ENCODE measurements around the gene TSPO. TPM values are rescaled to one million over a fixed set of nuclear protein-coding genes. Genes with fewer than 3 reads are reported as not detected.

Gene TSPO
- total and polyA plus RNA-seq, 2 donors: 32.0 to 93.2 TPM

- no peak for DNase-seq (ENCODE audit: low read depth in 6 of 9, low spot score in 9 of 9)
- no peaks in the 10 kb centered on the region for H3K36me3 ChIP-seq (ENCODE audit: control insufficient read depth in 2 of 2, insufficient read depth in 2 of 2, low read length in 1 of 2)
- H3K9me3 ChIP-seq (ENCODE audit: control insufficient read depth in 2 of 2, insufficient read depth in 1 of 2, low read length in 1 of 2): no peaks in the 10 kb centered on the region
- no peaks in the 10 kb centered on the region for H3K4me1 ChIP-seq (ENCODE audit: control insufficient read depth in 2 of 2, insufficient read depth in 2 of 2, low read length in 2 of 2)
- no peak overlapping the region for H3K4me3 ChIP-seq (ENCODE audit: low read length in 2 of 2)
- no peak overlapping the region for H3K27ac ChIP-seq (ENCODE audit: low read depth in 1 of 2, low read length in 1 of 2)
- 63% methylated on average over 23 of the region's 23 CpGs for WGBS
- H3K27me3 ChIP-seq (ENCODE audit: control insufficient read depth in 2 of 2, insufficient read depth in 1 of 2, low read length in 1 of 2): no peaks in the 10 kb centered on the region
Measured at GRCh38 chr22:43206509-43207161, 55.3 kb downstream of the TSPO start.

DNA sequence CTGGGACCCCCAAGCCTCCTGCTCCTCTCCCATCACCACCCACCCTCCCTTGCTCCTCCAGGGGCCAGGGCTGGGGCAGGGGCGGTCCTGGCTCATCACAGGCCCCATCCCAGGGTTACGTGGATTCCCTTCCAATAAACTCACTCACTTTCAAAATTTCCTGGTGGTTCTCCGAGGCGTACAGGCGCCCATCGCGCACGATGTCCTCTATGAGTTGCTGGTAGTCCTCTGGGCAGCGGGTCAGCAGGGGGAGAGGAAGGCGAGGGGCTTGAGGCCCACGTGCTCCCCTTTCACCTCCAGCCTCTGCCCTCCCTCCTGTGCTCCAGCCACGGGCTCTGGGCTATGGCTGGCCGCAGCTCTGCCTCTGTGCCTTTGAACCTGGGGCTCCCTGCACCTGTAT, 56.0 kb downstream of the TSPO start:
- no peaks in the 10 kb centered on the region for H3K27me3 ChIP-seq (ENCODE audit: control insufficient read depth in 2 of 2, insufficient read depth in 1 of 2, low read length in 1 of 2)
- DNase-seq (ENCODE audit: low read depth in 6 of 9, low spot score in 9 of 9): no peak
- 95% methylated on average over 13 of the region's 13 CpGs for WGBS
- no peaks in the 10 kb centered on the region for H3K36me3 ChIP-seq (ENCODE audit: control insufficient read depth in 2 of 2, insufficient read depth in 2 of 2, low read length in 1 of 2)
- peak overlapping the region in 1 of 2 donors; percentile 4 for H3K27ac ChIP-seq (ENCODE audit: low read depth in 1 of 2, low read length in 1 of 2)
- no peaks in the 10 kb centered on the region for H3K9me3 ChIP-seq (ENCODE audit: control insufficient read depth in 2 of 2, insufficient read depth in 1 of 2, low read length in 1 of 2)
- no peaks in the 10 kb centered on the region for H3K4me1 ChIP-seq (ENCODE audit: control insufficient read depth in 2 of 2, insufficient read depth in 2 of 2, low read length in 2 of 2)
- no peak overlapping the region for H3K4me3 ChIP-seq (ENCODE audit: low read length in 2 of 2)

GRCh38 chr22:43207849-43208702, 56.7 kb downstream of the TSPO start:
- DNase-seq (ENCODE audit: low read depth in 6 of 9, low spot score in 9 of 9): no peak
- 95% methylated on average over 26 of the region's 26 CpGs for WGBS
- no peak overlapping the region for H3K4me3 ChIP-seq (ENCODE audit: low read length in 2 of 2)
- H3K27ac ChIP-seq (ENCODE audit: low read depth in 1 of 2, low read length in 1 of 2): no peak overlapping the region
- H3K4me1 ChIP-seq (ENCODE audit: control insufficient read depth in 2 of 2, insufficient read depth in 2 of 2, low read length in 2 of 2): no peaks in the 10 kb centered on the region
- no peaks in the 10 kb centered on the region for H3K36me3 ChIP-seq (ENCODE audit: control insufficient read depth in 2 of 2, insufficient read depth in 2 of 2, low read length in 1 of 2)
- no peaks in the 10 kb centered on the region for H3K9me3 ChIP-seq (ENCODE audit: control insufficient read depth in 2 of 2, insufficient read depth in 1 of 2, low read length in 1 of 2)
- H3K27me3 ChIP-seq (ENCODE audit: control insufficient read depth in 2 of 2, insufficient read depth in 1 of 2, low read length in 1 of 2): no peaks in the 10 kb centered on the region

GRCh38 chr22:43208703-43209522, 57.6 kb downstream of the TSPO start:
- Histone ChIP-seq H3K36me3 (ENCODE audit: control insufficient read depth in 2 of 2, insufficient read depth in 2 of 2, low read length in 1 of 2) (no peaks in the 10 kb centered on the region), H3K27ac (ENCODE audit: low read depth in 1 of 2, low read length in 1 of 2) (no peak overlapping the region), H3K9me3 (ENCODE audit: control insufficient read depth in 2 of 2, insufficient read depth in 1 of 2, low read length in 1 of 2) (no peaks in the 10 kb centered on the region), H3K4me1 (ENCODE audit: control insufficient read depth in 2 of 2, insufficient read depth in 2 of 2, low read length in 2 of 2) (no peaks in the 10 kb centered on the region), H3K4me3 (ENCODE audit: low read length in 2 of 2) (no peak overlapping the region), H3K27me3 (ENCODE audit: control insufficient read depth in 2 of 2, insufficient read depth in 1 of 2, low read length in 1 of 2) (no peaks in the 10 kb centered on the region)
- WGBS: 95% methylated on average over 26 of the region's 26 CpGs
- DNase-seq (ENCODE audit: low read depth in 6 of 9, low spot score in 9 of 9): no peak

DNA sequence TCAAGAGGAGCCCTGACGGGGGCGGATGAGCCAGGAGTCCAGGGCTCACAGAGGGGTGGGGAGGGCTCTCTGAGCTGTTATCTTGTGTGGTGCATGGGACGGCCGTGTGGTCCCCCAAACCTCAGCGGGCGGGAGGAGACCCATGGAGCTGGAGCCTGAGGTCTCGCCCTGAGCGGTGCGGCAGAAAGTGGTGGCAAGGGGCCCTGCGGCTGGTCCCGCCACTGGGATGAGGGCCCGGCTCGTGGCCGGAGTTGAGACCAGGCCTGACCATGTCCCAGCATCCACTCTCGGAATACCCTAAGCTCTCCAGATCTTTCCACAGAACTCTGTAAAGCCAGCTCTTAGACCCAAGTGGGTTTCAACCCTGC, 58.1 kb downstream of the TSPO start:
- no peak for DNase-seq (ENCODE audit: low read depth in 6 of 9, low spot score in 9 of 9)
- Histone ChIP-seq H3K4me3 (ENCODE audit: low read length in 2 of 2) (no peak overlapping the region), H3K27ac (ENCODE audit: low read depth in 1 of 2, low read length in 1 of 2) (no peak overlapping the region), H3K36me3 (ENCODE audit: control insufficient read depth in 2 of 2, insufficient read depth in 2 of 2, low read length in 1 of 2) (no peaks in the 10 kb centered on the region), H3K4me1 (ENCODE audit: control insufficient read depth in 2 of 2, insufficient read depth in 2 of 2, low read length in 2 of 2) (no peaks in the 10 kb centered on the region), H3K27me3 (ENCODE audit: control insufficient read depth in 2 of 2, insufficient read depth in 1 of 2, low read length in 1 of 2) (no peaks in the 10 kb centered on the region), H3K9me3 (ENCODE audit: control insufficient read depth in 2 of 2, insufficient read depth in 1 of 2, low read length in 1 of 2) (no peaks in the 10 kb centered on the region)
- 97% methylated on average over 15 of the region's 15 CpGs for WGBS

- 93% methylated on average over 22 of the region's 22 CpGs for WGBS
- no peak for DNase-seq (ENCODE audit: low read depth in 6 of 9, low spot score in 9 of 9)
- H3K4me3 ChIP-seq (ENCODE audit: low read length in 2 of 2): no peak overlapping the region
Measured at GRCh38 chr22:43209971-43210370, 58.6 kb downstream of the TSPO start.

GRCh38 chr22:43210631-43211515, 59.5 kb downstream of the TSPO start:
- 96% methylated on average over 34 of the region's 34 CpGs for WGBS
- H3K36me3 ChIP-seq (ENCODE audit: control insufficient read depth in 2 of 2, insufficient read depth in 2 of 2, low read length in 1 of 2): no peaks in the 10 kb centered on the region
- H3K4me3 ChIP-seq (ENCODE audit: low read length in 2 of 2): no peak overlapping the region
- no peaks in the 10 kb centered on the region for H3K27me3 ChIP-seq (ENCODE audit: control insufficient read depth in 2 of 2, insufficient read depth in 1 of 2, low read length in 1 of 2)
- no peaks in the 10 kb centered on the region for H3K4me1 ChIP-seq (ENCODE audit: control insufficient read depth in 2 of 2, insufficient read depth in 2 of 2, low read length in 2 of 2)
- no peak overlapping the region for H3K27ac ChIP-seq (ENCODE audit: low read depth in 1 of 2, low read length in 1 of 2)
- H3K9me3 ChIP-seq (ENCODE audit: control insufficient read depth in 2 of 2, insufficient read depth in 1 of 2, low read length in 1 of 2): no peaks in the 10 kb centered on the region
- no peak for DNase-seq (ENCODE audit: low read depth in 6 of 9, low spot score in 9 of 9)

More at GRCh38 chr22:43209971-43210370, 58.6 kb downstream of the TSPO start:
- H3K9me3 ChIP-seq (ENCODE audit: control insufficient read depth in 2 of 2, insufficient read depth in 1 of 2, low read length in 1 of 2): no peaks in the 10 kb centered on the region
- H3K36me3 ChIP-seq (ENCODE audit: control insufficient read depth in 2 of 2, insufficient read depth in 2 of 2, low read length in 1 of 2): no peaks in the 10 kb centered on the region
- no peaks in the 10 kb centered on the region for H3K27me3 ChIP-seq (ENCODE audit: control insufficient read depth in 2 of 2, insufficient read depth in 1 of 2, low read length in 1 of 2)
- no peak overlapping the region for H3K27ac ChIP-seq (ENCODE audit: low read depth in 1 of 2, low read length in 1 of 2)
- no peaks in the 10 kb centered on the region for H3K4me1 ChIP-seq (ENCODE audit: control insufficient read depth in 2 of 2, insufficient read depth in 2 of 2, low read length in 2 of 2)

DNA sequence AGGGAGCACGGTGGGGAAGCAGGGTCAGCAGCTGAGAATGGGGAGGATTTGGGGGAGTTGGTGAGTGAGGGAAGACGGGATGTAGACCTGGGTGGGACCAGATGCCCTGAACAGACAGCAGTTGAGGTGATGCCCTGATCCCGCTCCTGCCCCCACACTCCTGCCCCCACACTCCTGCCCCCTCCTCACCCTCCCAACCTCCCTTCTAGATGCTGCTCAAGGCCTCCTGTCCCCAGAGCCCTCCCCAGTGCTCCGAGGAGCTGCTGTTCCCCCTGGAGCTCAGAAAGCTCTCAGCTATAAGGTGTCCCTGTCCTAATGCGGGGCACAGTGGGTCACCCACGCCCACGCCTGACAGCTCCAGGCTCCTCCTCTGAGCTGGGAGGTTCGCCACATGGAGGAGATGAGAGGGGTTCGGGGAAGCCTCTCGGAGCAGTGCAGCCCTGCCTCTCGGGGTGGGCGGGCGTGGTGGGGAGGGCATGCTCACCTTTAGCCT, 60.6 kb downstream of the TSPO start:
- H3K27me3 ChIP-seq (ENCODE audit: control insufficient read depth in 2 of 2, insufficient read depth in 1 of 2, low read length in 1 of 2): no peaks in the 10 kb centered on the region
- no peak overlapping the region for H3K27ac ChIP-seq (ENCODE audit: low read depth in 1 of 2, low read length in 1 of 2)
- no peak for DNase-seq (ENCODE audit: low read depth in 6 of 9, low spot score in 9 of 9)
- no peaks in the 10 kb centered on the region for H3K4me1 ChIP-seq (ENCODE audit: control insufficient read depth in 2 of 2, insufficient read depth in 2 of 2, low read length in 2 of 2)
- 96% methylated on average over 13 of the region's 13 CpGs for WGBS
- H3K36me3 ChIP-seq (ENCODE audit: control insufficient read depth in 2 of 2, insufficient read depth in 2 of 2, low read length in 1 of 2): no peaks in the 10 kb centered on the region
- peaks cover 0 to 3% of the 10 kb centered on the region in 2 donors for H3K9me3 ChIP-seq (ENCODE audit: control insufficient read depth in 2 of 2, insufficient read depth in 1 of 2, low read length in 1 of 2)
- no peak overlapping the region for H3K4me3 ChIP-seq (ENCODE audit: low read length in 2 of 2)
